Measurements from ENCODE around the gene HNF1A. TPM values are rescaled to one million over a fixed set of nuclear protein-coding genes. Genes with fewer than 3 reads are reported as not detected.

Gene HNF1A
- total and polyA plus RNA-seq, 2 of the 4 experiments (the other 2 are of a cell fraction): under 0.01 TPM; not detected in 1

DNA sequence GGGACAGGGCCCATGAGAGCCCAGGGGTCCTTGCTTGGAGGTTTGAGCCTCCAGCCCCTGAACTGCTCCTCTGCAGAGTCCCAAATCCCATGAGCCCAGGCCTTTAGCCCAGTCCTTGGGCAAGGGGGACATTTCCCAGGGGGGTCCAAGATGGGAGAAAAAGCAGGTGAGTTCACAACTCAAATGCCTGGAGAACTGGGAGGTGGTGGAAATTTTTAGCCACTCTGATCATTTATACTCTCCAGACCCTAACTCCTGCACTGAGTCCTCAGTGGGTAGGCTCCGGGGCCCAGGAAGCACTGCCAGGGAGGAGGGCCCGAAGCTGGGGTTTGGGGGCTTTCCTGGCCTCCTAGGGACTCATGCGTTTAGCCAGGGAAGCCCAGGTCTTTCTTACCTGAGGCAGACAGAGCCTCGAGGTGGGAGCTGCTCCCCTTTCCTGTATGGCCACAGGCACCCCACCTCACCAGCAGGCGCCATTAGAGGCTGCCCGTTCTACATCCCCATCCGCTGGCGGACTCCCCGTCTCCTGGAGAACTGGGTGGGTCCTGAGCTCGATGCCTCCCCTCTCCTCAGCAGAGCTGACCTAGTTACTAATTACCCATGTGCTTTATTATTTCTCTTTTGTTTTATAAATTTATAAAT is 998 bp downstream of the HNF1A start:
- no peak for ATAC-seq (ENCODE audit: low read depth)
- intact Hi-C loops (cut with micrococcal nuclease) (no loop called here), in situ Hi-C loops (cut with MboI; ENCODE audit: low sequenced_read_pairs) (no loop called here), dilution Hi-C loops (cut with HindIII; ENCODE audit: low sequenced_read_pairs, unreplicated experiment) (no loop called here)
- H4K91ac ChIP-seq (ENCODE audit: insufficient read depth, low read depth, low read length): no peak overlapping the region
- H3K56ac ChIP-seq (ENCODE audit: extremely low read depth, insufficient read depth, low read length): no peak overlapping the region
- no peaks in the 10 kb centered on the region for H4K20me1 ChIP-seq (ENCODE audit: insufficient read depth, low read length)
- no TSS peak for BruUV-seq (replicated peaks)
- H3K27me3 ChIP-seq (ENCODE audit: control insufficient read depth, insufficient read depth, low read length): peaks cover 7% of the 10 kb centered on the region
- H2BK15ac ChIP-seq (ENCODE audit: low read depth, low read length): no peak overlapping the region
- no peak overlapping the region for H3K27ac ChIP-seq (ENCODE audit: insufficient read depth, low read length)
- H3K4me1 ChIP-seq (ENCODE audit: control insufficient read depth, insufficient read depth, low read length): no peaks in the 10 kb centered on the region
- no peak overlapping the region for H4K8ac ChIP-seq (ENCODE audit: low read depth in 2 of 2, low read length in 2 of 2)
- H3K4ac ChIP-seq (ENCODE audit: low read depth, low read length): no peak overlapping the region
- H3K79me1 ChIP-seq (ENCODE audit: low read depth in 1 of 2, low read length in 2 of 2): no peaks in the 10 kb centered on the region
- no peak for DNase-seq
- no peak overlapping the region for H3K23ac ChIP-seq (ENCODE audit: low read depth, low read length)
- no peak overlapping the region for H2BK20ac ChIP-seq (ENCODE audit: low read depth, low read length)
- no peak overlapping the region for H2BK120ac ChIP-seq (ENCODE audit: low read depth, low read length)
- H3K4me3 ChIP-seq (ENCODE audit: insufficient read depth, low read depth, low read length): no peak overlapping the region
- H2BK5ac ChIP-seq (ENCODE audit: low read depth, low read length, poor library complexity, severe bottlenecking): no peak overlapping the region
- no peaks in the 10 kb centered on the region for H3K9me1 ChIP-seq (ENCODE audit: insufficient read depth, low read length)
- H3K4me2 ChIP-seq (ENCODE audit: low read depth, low read length): no peak overlapping the region
- no peaks in the 10 kb centered on the region for H3K36me3 ChIP-seq (ENCODE audit: control insufficient read depth, insufficient read depth, low read length)
- H4K5ac ChIP-seq (ENCODE audit: low read depth, low read length): no peak overlapping the region
- H2AK5ac ChIP-seq (ENCODE audit: low read depth, low read length): no peak overlapping the region
- H2AK9ac ChIP-seq (replicated peaks; ENCODE audit: low read depth, low read length, poor library complexity): no peak overlapping the region
- no peak overlapping the region for H3K9ac ChIP-seq (ENCODE audit: low read depth, low read length)
- H3K9me3 ChIP-seq (ENCODE audit: control insufficient read depth, insufficient read depth, low read length): no peaks in the 10 kb centered on the region; the same call in 1 of the 2 replicates
- no peak overlapping the region for H3K18ac ChIP-seq (ENCODE audit: low read depth, low read length)
- WGBS, 2 experiments (ENCODE audit: extremely low coverage in 2 of 2, insufficient read length in 1 of 2): 94% methylated on average over 3 of the region's 10 CpGs; no CpG with 5 or more reads in 1 of the 2 experiments
- TF ChIP-seq, protein P1, sequence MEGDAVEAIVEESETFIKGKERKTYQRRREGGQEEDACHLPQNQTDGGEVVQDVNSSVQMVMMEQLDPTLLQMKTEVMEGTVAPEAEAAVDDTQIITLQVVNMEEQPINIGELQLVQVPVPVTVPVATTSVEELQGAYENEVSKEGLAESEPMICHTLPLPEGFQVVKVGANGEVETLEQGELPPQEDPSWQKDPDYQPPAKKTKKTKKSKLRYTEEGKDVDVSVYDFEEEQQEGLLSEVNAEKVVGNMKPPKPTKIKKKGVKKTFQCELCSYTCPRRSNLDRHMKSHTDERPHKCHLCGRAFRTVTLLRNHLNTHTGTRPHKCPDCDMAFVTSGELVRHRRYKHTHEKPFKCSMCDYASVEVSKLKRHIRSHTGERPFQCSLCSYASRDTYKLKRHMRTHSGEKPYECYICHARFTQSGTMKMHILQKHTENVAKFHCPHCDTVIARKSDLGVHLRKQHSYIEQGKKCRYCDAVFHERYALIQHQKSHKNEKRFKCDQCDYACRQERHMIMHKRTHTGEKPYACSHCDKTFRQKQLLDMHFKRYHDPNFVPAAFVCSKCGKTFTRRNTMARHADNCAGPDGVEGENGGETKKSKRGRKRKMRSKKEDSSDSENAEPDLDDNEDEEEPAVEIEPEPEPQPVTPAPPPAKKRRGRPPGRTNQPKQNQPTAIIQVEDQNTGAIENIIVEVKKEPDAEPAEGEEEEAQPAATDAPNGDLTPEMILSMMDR (conservative IDR thresholded peaks at IDR 0.05; ENCODE audit: low read depth, low read length): no peak
- TF ChIP-seq, protein P2, sequence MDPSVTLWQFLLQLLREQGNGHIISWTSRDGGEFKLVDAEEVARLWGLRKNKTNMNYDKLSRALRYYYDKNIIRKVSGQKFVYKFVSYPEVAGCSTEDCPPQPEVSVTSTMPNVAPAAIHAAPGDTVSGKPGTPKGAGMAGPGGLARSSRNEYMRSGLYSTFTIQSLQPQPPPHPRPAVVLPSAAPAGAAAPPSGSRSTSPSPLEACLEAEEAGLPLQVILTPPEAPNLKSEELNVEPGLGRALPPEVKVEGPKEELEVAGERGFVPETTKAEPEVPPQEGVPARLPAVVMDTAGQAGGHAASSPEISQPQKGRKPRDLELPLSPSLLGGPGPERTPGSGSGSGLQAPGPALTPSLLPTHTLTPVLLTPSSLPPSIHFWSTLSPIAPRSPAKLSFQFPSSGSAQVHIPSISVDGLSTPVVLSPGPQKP (IDR thresholded peaks at IDR 0.05; ENCODE audit: borderline replicate concordance, low read depth, low read length): no peak
- TF ChIP-seq, protein P3, sequence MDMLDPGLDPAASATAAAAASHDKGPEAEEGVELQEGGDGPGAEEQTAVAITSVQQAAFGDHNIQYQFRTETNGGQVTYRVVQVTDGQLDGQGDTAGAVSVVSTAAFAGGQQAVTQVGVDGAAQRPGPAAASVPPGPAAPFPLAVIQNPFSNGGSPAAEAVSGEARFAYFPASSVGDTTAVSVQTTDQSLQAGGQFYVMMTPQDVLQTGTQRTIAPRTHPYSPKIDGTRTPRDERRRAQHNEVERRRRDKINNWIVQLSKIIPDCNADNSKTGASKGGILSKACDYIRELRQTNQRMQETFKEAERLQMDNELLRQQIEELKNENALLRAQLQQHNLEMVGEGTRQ (IDR thresholded peaks at IDR 0.05; ENCODE audit: low read depth, low read length): no peak
- TF ChIP-seq MAZ (IDR thresholded peaks at IDR 0.05; ENCODE audit: borderline replicate concordance, low read depth, low read length) (no peak), NFE2L2 (IDR thresholded peaks at IDR 0.05; ENCODE audit: low read depth, low read length) (no peak), POLR2A (IDR thresholded peaks at IDR 0.05; ENCODE audit: low read depth, low read length) (no peak), CEBPB (IDR thresholded peaks at IDR 0.05; ENCODE audit: low read depth, low read length) (no peak), MAFK (IDR thresholded peaks at IDR 0.05; ENCODE audit: low read depth, low read length) (no peak), BHLHE40 (IDR thresholded peaks at IDR 0.05; ENCODE audit: low read depth, low read length) (no peak), CHD1 (IDR thresholded peaks at IDR 0.05; ENCODE audit: low read depth, low read length) (no peak), RCOR1 (IDR thresholded peaks at IDR 0.05; ENCODE audit: insufficient replicate concordance, low read length) (no peak), FOS (IDR thresholded peaks at IDR 0.05; ENCODE audit: low read depth, low read length) (no peak), RAD21 (IDR thresholded peaks at IDR 0.05; ENCODE audit: low read length) (no peak), RFX5 (IDR thresholded peaks at IDR 0.05; ENCODE audit: low read depth, low read length) (no peak), MXI1 (IDR thresholded peaks at IDR 0.05; ENCODE audit: borderline replicate concordance, low read depth, low read length) (no peak), SMC3 (IDR thresholded peaks at IDR 0.05; ENCODE audit: low read depth, low read length) (no peak)
- H2AFZ ChIP-seq (replicated peaks; ENCODE audit: low read length, poor library complexity): no peak overlapping the region
- H3K14ac ChIP-seq (replicated peaks; ENCODE audit: low read depth, low read length): no peak overlapping the region
- CTCF ChIA-PET: no interaction called here
- POLR2A ChIA-PET (ENCODE audit: unreplicated experiment): no interaction called here

Measured in IMR-90 (cell line).